ENCODE measurements around the gene ZNF649.

DNA sequence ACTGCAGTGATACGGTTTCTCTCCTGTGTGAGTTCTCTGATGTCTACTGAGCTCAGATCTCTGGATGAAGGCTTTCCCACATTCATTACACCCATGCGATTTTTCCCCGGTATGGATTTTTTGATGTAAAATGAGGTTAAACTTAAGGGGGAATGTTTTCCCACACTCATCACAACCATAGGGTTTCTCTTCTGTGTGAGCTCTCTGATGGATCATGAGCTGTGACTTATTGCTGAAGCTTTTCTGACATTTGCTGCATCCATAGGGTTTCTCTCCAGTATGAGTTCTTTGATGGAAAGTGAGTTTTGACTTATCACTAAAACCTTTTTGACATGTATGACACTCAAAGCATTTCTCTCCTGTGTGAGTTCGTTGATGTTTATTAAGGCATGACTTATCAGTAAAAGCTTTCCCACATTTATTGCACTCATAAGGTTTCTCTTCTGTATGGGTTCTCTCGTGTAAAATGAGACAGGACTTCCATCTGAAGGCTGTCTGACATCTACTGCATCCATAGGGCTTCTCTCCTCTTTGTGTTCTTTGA lies 10.6 kb upstream of the ZNF649 start:
- TF ChIP-seq CTCF (IDR thresholded peaks at IDR 0.05) (no peak), POLR2A (IDR thresholded peaks at IDR 0.05) (no peak)
